Measurements from ENCODE around the gene GPR17. TPM values are rescaled to one million over a fixed set of nuclear protein-coding genes. Genes with fewer than 3 reads are reported as not detected.

GPR17 gene
- total RNA-seq, 2 donors from 2014 or later = 0.24 TPM; not detected in 1

GRCh38 chr2:127675331-127676261, 29.6 kb downstream of the GPR17 start, which contains the start of gene LIMS2:
Gene LIMS2 (minus strand): TSS chr2:127675530. CDS start chr2:127675024, 506 bp downstream.
- H3K27me3 ChIP-seq (ENCODE audit: control insufficient read depth, insufficient read depth, low read length, poor library complexity, severe bottlenecking) = peaks cover 59% of the 10 kb centered on the region
- H3K27me3 Mint-ChIP-seq (ENCODE audit: insufficient read depth) = peaks cover 70% of the 10 kb centered on the region
- H3K36me3 ChIP-seq (ENCODE audit: control insufficient read depth, insufficient read depth, low read length) = no peaks in the 10 kb centered on the region

GRCh38 chr2:127676906-127677305, 31.0 kb downstream of the GPR17 start:
- TF ChIP-seq CTCF (conservative IDR thresholded peaks at IDR 0.05) = no peak
- H3K4me1 ChIP-seq (ENCODE audit: control insufficient read depth, insufficient read depth, low read length) = no peaks in the 10 kb centered on the region
- H3K27ac ChIP-seq (ENCODE audit: low read depth, low read length) = no peak overlapping the region
- Mint-ChIP-seq H3K9me3 (no peaks in the 10 kb centered on the region), H3K4me1 (peaks cover 5% of the 10 kb centered on the region), H3K4me3 (no peak overlapping the region), H3K27me3 (ENCODE audit: insufficient read depth) (peaks cover 66% of the 10 kb centered on the region), H3K36me3 (ENCODE audit: low read depth) (no peaks in the 10 kb centered on the region), H3K27ac (no peak overlapping the region)
- no peaks in the 10 kb centered on the region for H3K9me3 ChIP-seq (ENCODE audit: control insufficient read depth, low read length)
- peak; percentile 44 for DNase-seq
- peaks cover 59% of the 10 kb centered on the region for H3K27me3 ChIP-seq (ENCODE audit: control insufficient read depth, insufficient read depth, low read length, poor library complexity, severe bottlenecking)
- no peak overlapping the region for H3K9ac ChIP-seq (ENCODE audit: extremely low read depth, low read length, poor library complexity, severe bottlenecking)
- no peaks in the 10 kb centered on the region for H3K36me3 ChIP-seq (ENCODE audit: control insufficient read depth, insufficient read depth, low read length)
- no peak overlapping the region for H3K4me3 ChIP-seq (ENCODE audit: low read length)
- WGBS, 2 experiments (ENCODE audit: insufficient coverage in 1 of 2, insufficient read length in 1 of 2) = 89 to 100% methylated on average over 1 to 2 of the region's 2 CpGs

More at GRCh38 chr2:127675331-127676261, 29.6 kb downstream of the GPR17 start, which contains the start of gene LIMS2:
- no peaks in the 10 kb centered on the region for H3K36me3 Mint-ChIP-seq (ENCODE audit: low read depth)
- 8 to 13% methylated on average over 8 to 56 of the region's 56 CpGs for WGBS, 2 experiments (ENCODE audit: insufficient coverage in 1 of 2, insufficient read length in 1 of 2)
- H3K27ac Mint-ChIP-seq = no peak within 1 kb of the TSS
- peak; percentile 82 for DNase-seq
- Histone ChIP-seq H3K4me1 (ENCODE audit: control insufficient read depth, insufficient read depth, low read length) (no peaks in the 10 kb centered on the region), H3K4me3 (ENCODE audit: low read length) (peak within 1 kb of the TSS; percentile 75), H3K9me3 (ENCODE audit: control insufficient read depth, low read length) (no peaks in the 10 kb centered on the region), H3K9ac (ENCODE audit: extremely low read depth, low read length, poor library complexity, severe bottlenecking) (no peak within 1 kb of the TSS), H3K27ac (ENCODE audit: low read depth, low read length) (no peak within 1 kb of the TSS)
- H3K4me3 Mint-ChIP-seq = peak within 1 kb of the TSS; percentile 63
- H3K4me1 Mint-ChIP-seq = peaks cover 5% of the 10 kb centered on the region
- no peaks in the 10 kb centered on the region for H3K9me3 Mint-ChIP-seq
- peak; percentile 27 for TF ChIP-seq CTCF (conservative IDR thresholded peaks at IDR 0.05)

DNA sequence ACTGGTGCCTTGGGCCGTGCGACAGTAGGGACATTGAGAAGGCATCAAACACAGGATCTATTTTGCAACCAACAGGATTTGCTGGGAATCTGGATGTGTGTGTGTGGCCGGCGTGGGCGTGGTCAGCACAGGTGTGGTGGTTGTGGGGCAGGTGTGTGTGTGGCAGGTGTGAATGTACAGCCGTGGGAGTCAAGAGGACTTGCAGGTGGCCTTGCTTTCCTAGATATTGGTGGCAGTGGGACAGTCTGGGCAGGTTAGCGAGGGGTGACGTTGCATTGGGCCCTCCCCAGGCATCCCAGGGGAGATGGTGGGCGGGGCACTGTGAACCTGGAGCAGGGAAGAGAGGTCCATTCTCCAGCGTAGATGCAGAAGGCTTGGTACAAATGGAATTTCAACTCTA, 32.6 kb downstream of the GPR17 start:
- H3K27me3 ChIP-seq (ENCODE audit: control insufficient read depth, insufficient read depth, low read length, poor library complexity, severe bottlenecking) = peaks cover 47% of the 10 kb centered on the region
- no peak overlapping the region for H3K4me3 Mint-ChIP-seq
- DNase-seq = peak; percentile 23
- H3K4me3 ChIP-seq (ENCODE audit: low read length) = no peak overlapping the region
- WGBS, 2 experiments (ENCODE audit: insufficient coverage in 1 of 2, insufficient read length in 1 of 2) = 88 to 95% methylated on average over 6 to 10 of the region's 10 CpGs
- no peaks in the 10 kb centered on the region for H3K9me3 ChIP-seq (ENCODE audit: control insufficient read depth, low read length)
- no peaks in the 10 kb centered on the region for H3K4me1 ChIP-seq (ENCODE audit: control insufficient read depth, insufficient read depth, low read length)
- H3K27ac ChIP-seq (ENCODE audit: low read depth, low read length) = no peak overlapping the region
- peaks cover 49% of the 10 kb centered on the region for H3K27me3 Mint-ChIP-seq (ENCODE audit: insufficient read depth)
- no peak overlapping the region for H3K27ac Mint-ChIP-seq
- H3K9me3 Mint-ChIP-seq = no peaks in the 10 kb centered on the region
- H3K36me3 Mint-ChIP-seq (ENCODE audit: low read depth) = no peaks in the 10 kb centered on the region
- TF ChIP-seq CTCF (conservative IDR thresholded peaks at IDR 0.05) = no peak
- H3K9ac ChIP-seq (ENCODE audit: extremely low read depth, low read length, poor library complexity, severe bottlenecking) = no peak overlapping the region
- no peaks in the 10 kb centered on the region for H3K36me3 ChIP-seq (ENCODE audit: control insufficient read depth, insufficient read depth, low read length)
- peaks cover 5% of the 10 kb centered on the region for H3K4me1 Mint-ChIP-seq

Measured in endodermal cell (in vitro differentiated cells).